PC-9 (cell line): ENCODE results near the gene SEMA3E. TPM values are rescaled to one million over a fixed set of nuclear protein-coding genes. Genes with fewer than 3 reads are reported as not detected.

Experiments used
- BruUV-seq: library from RNA; stranded (reverse); fragments of 400-500 nt; replicated peaks from 2 replicates; lab custom pipeline; 2021; lab: Mats Ljungman, UMichigan
- CTCF ChIA-PET: fragments of 300-600 bp; sonication (Branson Sonifier 250); formaldehyde crosslinking; loops from one replicate; lab custom pipeline; 2022; ENCODE audit warnings: antibody characterized with exemption; lab: Charles Lee
- POLR2A ChIA-PET: fragments of 300-600 bp; sonication (Branson Sonifier 250); formaldehyde crosslinking; loops from one replicate; lab custom pipeline; 2022; ENCODE audit warnings: antibody characterized with exemption; ENCODE audit not compliant: unreplicated experiment; lab: Charles Lee
- DNase-seq, 2 experiments: peaks; one replicate each; pipeline versions ENCODE4 v3.0.0 to v3.0.0-alpha.2; 2015 to 2022; ENCODE audit warnings: mixed read lengths in 1 of 2
- H2AFZ ChIP-seq: fragments of 200-600 bp; sonication (generic); 2 replicates; pipeline ENCODE4 v1.8.1; 2017; ENCODE audit warnings: antibody characterized with exemption
- H3F3A ChIP-seq: fragments of 200-600 bp; sonication (generic); 2 replicates; pipeline ENCODE4 v1.8.1; 2017; ENCODE audit warnings: antibody characterized with exemption, mild to moderate bottlenecking, low read depth; ENCODE audit not compliant: insufficient read depth
- H3K27ac ChIP-seq: fragments of 200-600 bp; sonication (generic); 2 replicates; pipeline ENCODE4 v1.6.1; 2016; ENCODE audit warnings: mixed run types
- H3K27me3 ChIP-seq: fragments of 200-600 bp; sonication (generic); 2 replicates; pipeline ENCODE4 v1.6.1; 2016; ENCODE audit warnings: low read depth, mixed run types; ENCODE audit not compliant: insufficient read depth
- H3K36me3 ChIP-seq: fragments of 200-600 bp; sonication (generic); 2 replicates; pipeline ENCODE4 v1.6.1; 2016; ENCODE audit warnings: low read depth, mixed run types
- H3K4me1 ChIP-seq: fragments of 200-600 bp; sonication (generic); replicated peaks from 2 replicates; pipeline ENCODE4 v1.6.1; 2016; ENCODE audit warnings: mixed run types; ENCODE audit not compliant: insufficient read depth
- H3K4me2 ChIP-seq: fragments of 200-600 bp; sonication (generic); 2 replicates; pipeline ENCODE4 v1.6.1; 2017; ENCODE audit warnings: mixed run types
- H3K4me3 ChIP-seq: fragments of 200-600 bp; sonication (generic); 2 replicates; pipeline ENCODE4 v1.6.1; 2016; ENCODE audit warnings: mixed run types
- H3K79me2 ChIP-seq: fragments of 200-600 bp; sonication (generic); 2 replicates; pipeline ENCODE4 v1.6.1; 2017; ENCODE audit warnings: low read depth, mixed run types
- H3K9me2 ChIP-seq: fragments of 200-600 bp; sonication (generic); 2 replicates; pipeline ENCODE4 v1.8.1; 2017; ENCODE audit warnings: mild to moderate bottlenecking; ENCODE audit not compliant: insufficient read depth
- H3K9me3 ChIP-seq: fragments of 200-600 bp; sonication (generic); 2 replicates; pipeline ENCODE4 v1.8.1; 2016; ENCODE audit warnings: low read depth; ENCODE audit not compliant: insufficient read depth
- H4K20me1 ChIP-seq: fragments of 200-600 bp; sonication (generic); 2 replicates; pipeline ENCODE4 v1.8.1; 2017; ENCODE audit not compliant: insufficient read depth
- CTCF ChIP-seq: fragments of 200-600 bp; sonication (generic); conservative IDR thresholded peaks from 2 replicates; pipeline ENCODE4 v1.6.1; 2017; ENCODE audit warnings: mixed run types, antibody characterized with exemption, mild to moderate bottlenecking, moderate library complexity
- EZH2 ChIP-seq: fragments of 200-600 bp; sonication (generic); IDR thresholded peaks from 2 replicates; pipeline ENCODE4 v1.8.0; 2017; ENCODE audit warnings: antibody characterized with exemption, low read depth
- intact Hi-C: fragments of 100-400 bp; cut with micrococcal nuclease; formaldehyde crosslinking; loops from one replicate; pipeline ENCODE4 v1.10.0; 2022; ENCODE audit not compliant: unreplicated experiment
- total RNA-seq: library from RNA; stranded (reverse); gene quantifications from 2 replicates; pipeline ENCODE4 v1.2.3, GENCODE V29; 2021

SEMA3E gene
- total RNA-seq, 1 experiment from 2014 or later = 2.1 TPM

GRCh38 chr7:83547526-83547925 lies 101.4 kb downstream of the SEMA3E start:
- Histone ChIP-seq H3K79me2 (no peaks in the 10 kb centered on the region), H3K36me3 (no peaks in the 10 kb centered on the region), H3K27me3 (no peaks in the 10 kb centered on the region), H3K9me2 (no peaks in the 10 kb centered on the region), H3K4me2 (peak overlapping the region; percentile 8; the same call in 1 of the 2 replicates), H2AFZ (no peak overlapping the region), H3K27ac (0 out of 2 replicates have a peak overlapping the region, but pooled peaks have one; percentile 35), H4K20me1 (no peaks in the 10 kb centered on the region), H3K4me1 (peaks cover 8% of the 10 kb centered on the region), H3K4me3 (no peak overlapping the region), H3F3A (0 out of 2 replicates have a peak, but pooled peaks cover 7% of the 10 kb centered on the region), H3K9me3 (no peaks in the 10 kb centered on the region; the same call in 1 of the 2 replicates)
- DNase-seq = peak; percentile 55 to 59
- intact Hi-C loops = loop anchor here (1.0 kb wide), 1 partner anchor 79 kb away; no protein-coding TSS in a partner anchor
- TF ChIP-seq EZH2 (no peak), CTCF (no peak)
- POLR2A ChIA-PET = no interaction called here
- no TSS peak for BruUV-seq
- CTCF ChIA-PET = no interaction called here

- intact Hi-C loops = no loop called here
Observed at GRCh38 chr7:83546586-83546985, 102.4 kb downstream of the SEMA3E start.

GRCh38 chr7:83541187-83541960 lies 107.6 kb downstream of the SEMA3E start:
- Histone ChIP-seq H3K4me2 (no peak overlapping the region), H3F3A (no peaks in the 10 kb centered on the region), H4K20me1 (no peaks in the 10 kb centered on the region), H3K4me1 (no peaks in the 10 kb centered on the region), H3K9me3 (no peaks in the 10 kb centered on the region), H2AFZ (no peak overlapping the region), H3K4me3 (no peak overlapping the region), H3K79me2 (no peaks in the 10 kb centered on the region), H3K36me3 (no peaks in the 10 kb centered on the region), H3K27me3 (no peaks in the 10 kb centered on the region), H3K9me2 (no peaks in the 10 kb centered on the region), H3K27ac (no peak overlapping the region)
- no TSS peak for BruUV-seq
- ChIA-PET POLR2A (no interaction called here), CTCF (no interaction called here)
- no peak for TF ChIP-seq CTCF
- no peak for TF ChIP-seq EZH2
- DNase-seq = no peak
- intact Hi-C loops = no loop called here

More at GRCh38 chr7:83546586-83546985, 102.4 kb downstream of the SEMA3E start:
- Histone ChIP-seq H3K27me3 (no peaks in the 10 kb centered on the region), H4K20me1 (no peaks in the 10 kb centered on the region), H3K79me2 (no peaks in the 10 kb centered on the region), H3K9me2 (no peaks in the 10 kb centered on the region), H3K27ac (no peak overlapping the region), H3F3A (0 out of 2 replicates have a peak, but pooled peaks cover 7% of the 10 kb centered on the region), H3K4me1 (peaks cover 8% of the 10 kb centered on the region), H3K4me2 (no peak overlapping the region), H3K9me3 (no peaks in the 10 kb centered on the region; the same call in 1 of the 2 replicates), H2AFZ (no peak overlapping the region), H3K4me3 (no peak overlapping the region), H3K36me3 (no peaks in the 10 kb centered on the region)
- TF ChIP-seq CTCF (no peak), EZH2 (no peak)
- peak in 1 of 2 experiments; percentile 43 for DNase-seq
- CTCF ChIA-PET = no interaction called here
- BruUV-seq = no TSS peak
- POLR2A ChIA-PET = no interaction called here
